ENCODE results near the gene CLASP1.

DNA sequence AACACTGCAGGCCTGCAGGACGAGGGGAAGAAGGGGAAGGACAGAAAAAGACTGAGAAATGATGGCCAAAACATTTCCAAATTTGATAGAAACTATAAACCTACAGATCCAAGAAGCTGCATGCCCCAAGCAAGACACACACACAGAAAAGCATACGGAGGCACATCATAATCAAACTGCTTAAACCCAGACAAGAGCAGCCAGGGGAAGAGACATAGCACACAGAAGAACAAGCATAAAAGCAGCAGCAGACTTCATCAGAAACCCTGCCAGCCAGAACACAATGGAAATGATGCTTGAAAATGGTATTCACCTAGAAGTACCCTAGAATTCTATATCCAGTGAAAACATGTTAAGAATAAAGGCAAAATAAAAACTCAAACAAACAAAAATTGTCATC, 175.8 kb downstream of the CLASP1 start:
- TF ChIP-seq POLR2AphosphoS5 (IDR thresholded peaks at IDR 0.05; ENCODE audit: insufficient read depth, low read depth, low read length): no peak
- TF ChIP-seq EZH2 (IDR thresholded peaks at IDR 0.05; ENCODE audit: borderline replicate concordance, low read depth, low read length, severe bottlenecking): no peak
- TF ChIP-seq, protein P1, sequence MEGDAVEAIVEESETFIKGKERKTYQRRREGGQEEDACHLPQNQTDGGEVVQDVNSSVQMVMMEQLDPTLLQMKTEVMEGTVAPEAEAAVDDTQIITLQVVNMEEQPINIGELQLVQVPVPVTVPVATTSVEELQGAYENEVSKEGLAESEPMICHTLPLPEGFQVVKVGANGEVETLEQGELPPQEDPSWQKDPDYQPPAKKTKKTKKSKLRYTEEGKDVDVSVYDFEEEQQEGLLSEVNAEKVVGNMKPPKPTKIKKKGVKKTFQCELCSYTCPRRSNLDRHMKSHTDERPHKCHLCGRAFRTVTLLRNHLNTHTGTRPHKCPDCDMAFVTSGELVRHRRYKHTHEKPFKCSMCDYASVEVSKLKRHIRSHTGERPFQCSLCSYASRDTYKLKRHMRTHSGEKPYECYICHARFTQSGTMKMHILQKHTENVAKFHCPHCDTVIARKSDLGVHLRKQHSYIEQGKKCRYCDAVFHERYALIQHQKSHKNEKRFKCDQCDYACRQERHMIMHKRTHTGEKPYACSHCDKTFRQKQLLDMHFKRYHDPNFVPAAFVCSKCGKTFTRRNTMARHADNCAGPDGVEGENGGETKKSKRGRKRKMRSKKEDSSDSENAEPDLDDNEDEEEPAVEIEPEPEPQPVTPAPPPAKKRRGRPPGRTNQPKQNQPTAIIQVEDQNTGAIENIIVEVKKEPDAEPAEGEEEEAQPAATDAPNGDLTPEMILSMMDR (IDR thresholded peaks at IDR 0.05; ENCODE audit: extremely low read depth in 1 of 2, insufficient read depth in 1 of 2, low read depth in 1 of 2, low read length in 2 of 2): no peak
- no peak for TF ChIP-seq FOS (IDR thresholded peaks at IDR 0.05; ENCODE audit: borderline replicate concordance, insufficient read depth, low read length)

Data from endothelial cell of umbilical vein (primary cell).